Neural cell (in vitro differentiated cells): ENCODE results near the gene PIGB. TPM values are rescaled to one million over a fixed set of nuclear protein-coding genes. Genes with fewer than 3 reads are reported as not detected.

Experiments used
- H2AFZ ChIP-seq: fragments of 200-600, 300-800 bp; sonication (generic), shearing (Covaris generic); 2 replicates; pipeline ENCODE4 v1.6.0; 2014; ENCODE audit warnings: low read depth, mild to moderate bottlenecking, antibody characterized with exemption, low read length, moderate library complexity
- H3F3A ChIP-seq: fragments of 200-600 bp; shearing (Covaris generic); 2 replicates; pipeline ENCODE4 v1.6.1; 2016; ENCODE audit warnings: mild to moderate bottlenecking, moderate library complexity, mixed read lengths, antibody characterized with exemption, low read length; ENCODE audit not compliant: insufficient read depth, poor library complexity, severe bottlenecking
- H3K27ac ChIP-seq: fragments of 200-600, 300-800 bp; sonication (generic), shearing (Covaris generic); 2 replicates; pipeline ENCODE4 v1.5.1; 2014; ENCODE audit warnings: mild to moderate bottlenecking, low read length, moderate library complexity
- H3K27me3 ChIP-seq: fragments of 300-800, 200-600 bp; sonication (generic), shearing (Covaris generic); 2 replicates; pipeline ENCODE4 v1.6.0; 2014; ENCODE audit warnings: mild to moderate bottlenecking, low read depth, low read length, moderate library complexity; ENCODE audit not compliant: insufficient read depth
- H3K36me3 ChIP-seq: fragments of 300-800, 200-600 bp; sonication (generic), shearing (Covaris generic); 2 replicates; pipeline ENCODE4 v1.5.1; 2014; ENCODE audit warnings: mild to moderate bottlenecking, antibody characterized with exemption, low read length, moderate library complexity; ENCODE audit not compliant: insufficient read depth
- H3K4me2 ChIP-seq: fragments of 300-800, 200-600 bp; sonication (generic), shearing (Covaris generic); 2 replicates; pipeline ENCODE4 v1.6.0; 2014; ENCODE audit warnings: mild to moderate bottlenecking, low read length
- H3K4me3 ChIP-seq: fragments of 300-800, 200-600 bp; sonication (generic), shearing (Covaris generic); 2 replicates; pipeline ENCODE4 v1.5.1; 2014; ENCODE audit warnings: mild to moderate bottlenecking, low read length, moderate library complexity
- H3K79me2 ChIP-seq: fragments of 200-600 bp; shearing (Covaris generic); replicated peaks from 2 replicates; pipeline ENCODE4 v1.6.0; 2014; ENCODE audit warnings: mild to moderate bottlenecking, low read length, moderate library complexity; ENCODE audit not compliant: insufficient read depth
- H3K9ac ChIP-seq: fragments of 300-800, 200-600 bp; sonication (generic), shearing (Covaris generic); 2 replicates; pipeline ENCODE4 v1.6.1; 2016; ENCODE audit warnings: mild to moderate bottlenecking, low read length, mixed read lengths
- H3K9me2 ChIP-seq: fragments of 200-600 bp; shearing (Covaris generic); 2 replicates; pipeline ENCODE4 v1.6.1; 2016; ENCODE audit warnings: mild to moderate bottlenecking, low read length, mixed read lengths; ENCODE audit not compliant: insufficient read depth
- H3K9me3 ChIP-seq: fragments of 200-600, 300-800 bp; sonication (generic), shearing (Covaris generic); 2 replicates; pipeline ENCODE4 v1.6.1; 2016; ENCODE audit warnings: mild to moderate bottlenecking, mixed run types, low read length, moderate library complexity, mixed read lengths
- H4K20me1 ChIP-seq: fragments of 200-600 bp; shearing (Covaris generic); 2 replicates; pipeline ENCODE4 v1.6.1; 2016; ENCODE audit warnings: mild to moderate bottlenecking, mixed run types; ENCODE audit not compliant: insufficient read depth
- CTCF ChIP-seq: fragments of 450-650 bp; IDR thresholded peaks from 2 replicates; pipeline ENCODE4 v1.5.1; 2014; ENCODE audit warnings: antibody characterized with exemption, mild to moderate bottlenecking, moderate library complexity; ENCODE audit not compliant: poor library complexity, severe bottlenecking
- EP300 ChIP-seq: fragments of 450-650 bp; conservative IDR thresholded peaks from 2 replicates; pipeline ENCODE4 v1.6.1; 2014; ENCODE audit warnings: antibody characterized with exemption, mild to moderate bottlenecking, moderate library complexity; ENCODE audit not compliant: poor library complexity, severe bottlenecking
- EZH2 ChIP-seq: fragments of 200-600, 300-800 bp; shearing (Covaris generic), sonication (generic); IDR thresholded peaks from 2 replicates; pipeline ENCODE4 v1.6.1; 2014; ENCODE audit warnings: antibody characterized with exemption, low read length, borderline replicate concordance, mild to moderate bottlenecking; ENCODE audit not compliant: insufficient read depth, poor library complexity, severe bottlenecking
- MXI1 ChIP-seq: fragments of 450-650 bp; conservative IDR thresholded peaks from 2 replicates; pipeline ENCODE4 v1.6.1; 2014; ENCODE audit warnings: antibody characterized with exemption, mild to moderate bottlenecking; ENCODE audit not compliant: poor library complexity, severe bottlenecking
- POLR2AphosphoS5 ChIP-seq: IDR thresholded peaks from 2 replicates; pipeline ENCODE4 v1.6.1; 2012
- RAD21 ChIP-seq: fragments of 450-650 bp; conservative IDR thresholded peaks from 2 replicates; pipeline ENCODE4 v1.6.1; 2014; ENCODE audit warnings: antibody characterized with exemption, mild to moderate bottlenecking, moderate library complexity
- SMC3 ChIP-seq: fragments of 450-650 bp; conservative IDR thresholded peaks from 2 replicates; pipeline ENCODE4 v1.6.1; 2014; ENCODE audit warnings: antibody characterized with exemption, mild to moderate bottlenecking, moderate library complexity; ENCODE audit not compliant: poor library complexity
- TAF1 ChIP-seq: IDR thresholded peaks from 2 replicates; pipeline ENCODE4 v1.6.1; 2012; ENCODE audit warnings: low read depth
- polyA plus RNA-seq: library from polyadenylated mRNA; depleted of rRNA; stranded (reverse); fragments of >200 nt; gene quantifications from 2 replicates; pipeline ENCODE4 v1.2.3, GENCODE V29; 2014
- TF ChIP-seq, protein P1 (sequence below): IDR thresholded peaks from 2 replicates; pipeline ENCODE4 v1.6.1; 2012; ENCODE audit warnings: borderline replicate concordance

Gene PIGB
- polyA plus RNA-seq, 1 donor from 2014 or later, result 8.1 TPM

- Histone ChIP-seq H3K4me2 (no peak overlapping the region), H3K79me2 (no peaks in the 10 kb centered on the region), H3K9me2 (no peaks in the 10 kb centered on the region), H3K9ac (no peak overlapping the region), H3K27me3 (no peaks in the 10 kb centered on the region), H3K36me3 (no peaks in the 10 kb centered on the region), H4K20me1 (no peaks in the 10 kb centered on the region), H2AFZ (no peak overlapping the region), H3F3A (no peaks in the 10 kb centered on the region), H3K9me3 (no peaks in the 10 kb centered on the region), H3K4me3 (no peak overlapping the region), H3K27ac (no peak overlapping the region)
- no peak for TF ChIP-seq POLR2AphosphoS5
- TF ChIP-seq EZH2, result no peak
- no peak for TF ChIP-seq RAD21
- no peak for TF ChIP-seq CTCF
- no peak for TF ChIP-seq SMC3
- TF ChIP-seq, protein P1, sequence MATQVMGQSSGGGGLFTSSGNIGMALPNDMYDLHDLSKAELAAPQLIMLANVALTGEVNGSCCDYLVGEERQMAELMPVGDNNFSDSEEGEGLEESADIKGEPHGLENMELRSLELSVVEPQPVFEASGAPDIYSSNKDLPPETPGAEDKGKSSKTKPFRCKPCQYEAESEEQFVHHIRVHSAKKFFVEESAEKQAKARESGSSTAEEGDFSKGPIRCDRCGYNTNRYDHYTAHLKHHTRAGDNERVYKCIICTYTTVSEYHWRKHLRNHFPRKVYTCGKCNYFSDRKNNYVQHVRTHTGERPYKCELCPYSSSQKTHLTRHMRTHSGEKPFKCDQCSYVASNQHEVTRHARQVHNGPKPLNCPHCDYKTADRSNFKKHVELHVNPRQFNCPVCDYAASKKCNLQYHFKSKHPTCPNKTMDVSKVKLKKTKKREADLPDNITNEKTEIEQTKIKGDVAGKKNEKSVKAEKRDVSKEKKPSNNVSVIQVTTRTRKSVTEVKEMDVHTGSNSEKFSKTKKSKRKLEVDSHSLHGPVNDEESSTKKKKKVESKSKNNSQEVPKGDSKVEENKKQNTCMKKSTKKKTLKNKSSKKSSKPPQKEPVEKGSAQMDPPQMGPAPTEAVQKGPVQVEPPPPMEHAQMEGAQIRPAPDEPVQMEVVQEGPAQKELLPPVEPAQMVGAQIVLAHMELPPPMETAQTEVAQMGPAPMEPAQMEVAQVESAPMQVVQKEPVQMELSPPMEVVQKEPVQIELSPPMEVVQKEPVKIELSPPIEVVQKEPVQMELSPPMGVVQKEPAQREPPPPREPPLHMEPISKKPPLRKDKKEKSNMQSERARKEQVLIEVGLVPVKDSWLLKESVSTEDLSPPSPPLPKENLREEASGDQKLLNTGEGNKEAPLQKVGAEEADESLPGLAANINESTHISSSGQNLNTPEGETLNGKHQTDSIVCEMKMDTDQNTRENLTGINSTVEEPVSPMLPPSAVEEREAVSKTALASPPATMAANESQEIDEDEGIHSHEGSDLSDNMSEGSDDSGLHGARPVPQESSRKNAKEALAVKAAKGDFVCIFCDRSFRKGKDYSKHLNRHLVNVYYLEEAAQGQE, result no peak
- no peak for TF ChIP-seq EP300
- TF ChIP-seq TAF1, result no peak
- TF ChIP-seq MXI1, result no peak
Observed at GRCh38 chr15:55320963-55321362, 1.9 kb downstream of the PIGB start.

DNA sequence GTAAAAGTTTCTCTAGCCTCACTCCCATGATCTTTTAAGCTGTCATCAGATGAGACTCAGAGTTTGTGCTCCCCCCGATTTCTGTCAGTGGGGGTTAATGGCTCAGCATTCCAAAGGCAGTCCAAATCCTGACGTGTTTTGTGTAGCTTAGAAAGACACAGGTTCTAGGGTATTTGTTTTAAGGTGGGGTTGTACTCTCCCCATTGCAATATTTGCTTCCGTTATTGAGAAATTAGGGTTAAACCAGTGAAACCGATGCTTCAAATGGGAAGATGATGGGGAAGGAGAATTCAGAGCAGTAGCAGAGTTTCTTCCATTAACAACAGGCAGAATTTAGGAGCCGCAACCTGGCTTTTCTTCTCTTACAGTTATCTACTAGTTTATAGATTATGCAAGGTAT, 3.4 kb downstream of the PIGB start:
- Histone ChIP-seq H3K36me3 (no peaks in the 10 kb centered on the region), H3K9ac (no peak overlapping the region), H3K9me2 (no peaks in the 10 kb centered on the region), H3K4me2 (no peak overlapping the region), H4K20me1 (no peaks in the 10 kb centered on the region), H3K79me2 (no peaks in the 10 kb centered on the region), H3K27ac (no peak overlapping the region), H3K27me3 (no peaks in the 10 kb centered on the region), H3F3A (no peaks in the 10 kb centered on the region), H3K9me3 (no peaks in the 10 kb centered on the region), H3K4me3 (no peak overlapping the region), H2AFZ (no peak overlapping the region)
- no peak for TF ChIP-seq RAD21
- no peak for TF ChIP-seq TAF1
- TF ChIP-seq SMC3, result no peak
- TF ChIP-seq POLR2AphosphoS5, result no peak
- no peak for TF ChIP-seq CTCF
- TF ChIP-seq MXI1, result no peak
- no peak for TF ChIP-seq EP300
- TF ChIP-seq EZH2, result no peak
- TF ChIP-seq, protein P1, result no peak
